SH-SY5Y (cell line): ENCODE results near the gene ACOT7.

ENCODE experiments used
- GATA2 ChIP-seq: IDR thresholded peaks from 2 replicates; pipeline ENCODE4 v1.6.1; 2011; ENCODE audit warnings: mild to moderate bottlenecking, low read depth, low read length
- GATA3 ChIP-seq: IDR thresholded peaks from 2 replicates; pipeline ENCODE4 v1.6.1; 2011; ENCODE audit warnings: low read depth, mild to moderate bottlenecking, low read length, moderate library complexity

DNA sequence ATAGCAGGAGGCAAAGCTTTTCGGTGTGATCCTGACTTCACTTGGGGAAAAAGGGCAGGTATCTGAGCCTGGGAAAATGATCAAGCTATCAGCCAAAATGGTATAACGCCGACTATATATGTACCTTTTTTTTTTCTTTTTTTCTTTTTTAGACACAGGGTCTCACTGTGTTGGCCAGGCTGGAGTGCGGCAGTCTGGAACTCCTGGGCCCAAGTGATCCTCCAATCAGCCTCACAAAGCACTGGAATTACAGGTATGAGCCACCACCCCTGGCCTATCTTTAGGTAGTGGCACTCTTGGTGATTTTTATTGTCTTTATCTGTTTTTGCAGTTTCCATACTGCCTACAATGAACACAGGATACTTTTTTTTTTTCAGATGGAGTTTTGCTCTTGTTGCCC lies 156.5 kb downstream of the ACOT7 start:
- TF ChIP-seq GATA3 (no peak), GATA2 (no peak)
